AG08395 (cell line): ENCODE results near the gene OR10T2.
"Not testable (repeated sequence)": the region's sequence is repeated elsewhere in the genome, so short reads cannot be mapped to it uniquely, and the experiment has no call there.

Experiments used
- DNase-seq: peaks from one replicate; pipeline ENCODE4 v3.0.0; 2012; ENCODE audit warnings: mixed read lengths, low spot score

Gene OR10T2

DNA sequence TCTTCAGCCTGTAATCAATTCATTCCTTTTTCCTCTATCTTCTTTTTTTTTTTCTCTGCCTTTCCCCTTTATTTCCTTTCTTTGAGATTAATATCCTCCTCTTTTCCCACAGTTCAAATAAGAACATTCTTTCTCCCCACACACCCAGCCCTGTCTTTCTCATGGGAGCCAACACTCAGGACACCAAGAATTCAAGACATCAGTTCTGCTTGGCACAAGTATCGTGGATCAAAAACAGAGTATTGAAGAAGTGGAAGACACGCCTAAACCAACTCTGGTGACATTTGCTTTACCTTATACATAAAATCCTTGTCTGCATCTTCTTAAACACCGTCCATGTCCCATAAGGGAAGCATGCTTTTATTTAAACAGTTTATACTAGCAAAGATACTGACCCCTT, 42.6 kb downstream of the OR10T2 start:
- no peak for DNase-seq

GRCh38 chr1:158355773-158356285, 43.4 kb downstream of the OR10T2 start:
- DNase-seq, result no peak

DNA sequence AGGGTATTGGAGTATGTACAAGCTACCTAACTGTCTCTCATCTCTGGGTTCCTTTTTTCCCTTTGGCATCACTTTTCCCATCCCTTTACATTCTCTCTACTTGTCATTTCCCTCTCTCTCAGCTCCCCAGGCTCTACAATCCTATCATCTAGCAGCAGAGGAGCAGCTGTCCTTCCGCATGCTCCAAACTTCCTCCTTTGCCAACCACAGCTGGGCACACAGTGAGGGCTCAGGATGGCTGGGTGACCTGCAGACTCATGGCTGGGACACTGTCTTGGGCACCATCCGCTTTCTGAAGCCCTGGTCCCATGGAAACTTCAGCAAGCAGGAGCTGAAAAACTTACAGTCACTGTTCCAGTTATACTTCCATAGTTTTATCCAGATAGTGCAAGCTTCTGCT, 45.0 kb downstream of the OR10T2 start:
- DNase-seq, result no peak

GRCh38 chr1:158353303-158354075, 45.8 kb downstream of the OR10T2 start, which contains the start of gene CD1E:
Gene CD1E, plus strand, starts transcription at chr1:158353894. Its CDS starts 95 bp downstream, at chr1:158353989.
- no peak for DNase-seq

GRCh38 chr1:158348946-158349345, 50.3 kb downstream of the OR10T2 start:
- DNase-seq, result not testable (repeated sequence)
